Prostate gland (tissue), 2 donors: ENCODE data around the gene SARDH.

Source experiments
- POLR2A ChIP-seq: fragments of 450-650 bp; IDR thresholded peaks from one replicate; pipeline ENCODE4 v1.6.1; 2016; ENCODE audit warnings: antibody characterized with exemption, mild to moderate bottlenecking
- POLR2AphosphoS5 ChIP-seq: sonication (generic); formaldehyde crosslinking; IDR thresholded peaks from one replicate; pipeline ENCODE4 v1.6.1; 2017; ENCODE audit warnings: antibody characterized with exemption
- TF ChIP-seq, protein P1 (sequence below), 4 experiments: fragments of 200-600 bp in 2 of 4; fragments of 450-650 bp in 2 of 4; sonication (generic) in 2 of 4; IDR thresholded peaks; 1 replicate in 3 of 4; 2 replicates in 1 of 4; pipeline ENCODE4 v1.5.1; 2016 to 2019; ENCODE audit warnings: antibody characterized with exemption in 4 of 4, mild to moderate bottlenecking in 2 of 4, moderate library complexity in 2 of 4

GRCh38 chr9:133639613-133640012, 98.5 kb downstream of the SARDH start:
- TF ChIP-seq POLR2A: no peak
- TF ChIP-seq, protein P1, sequence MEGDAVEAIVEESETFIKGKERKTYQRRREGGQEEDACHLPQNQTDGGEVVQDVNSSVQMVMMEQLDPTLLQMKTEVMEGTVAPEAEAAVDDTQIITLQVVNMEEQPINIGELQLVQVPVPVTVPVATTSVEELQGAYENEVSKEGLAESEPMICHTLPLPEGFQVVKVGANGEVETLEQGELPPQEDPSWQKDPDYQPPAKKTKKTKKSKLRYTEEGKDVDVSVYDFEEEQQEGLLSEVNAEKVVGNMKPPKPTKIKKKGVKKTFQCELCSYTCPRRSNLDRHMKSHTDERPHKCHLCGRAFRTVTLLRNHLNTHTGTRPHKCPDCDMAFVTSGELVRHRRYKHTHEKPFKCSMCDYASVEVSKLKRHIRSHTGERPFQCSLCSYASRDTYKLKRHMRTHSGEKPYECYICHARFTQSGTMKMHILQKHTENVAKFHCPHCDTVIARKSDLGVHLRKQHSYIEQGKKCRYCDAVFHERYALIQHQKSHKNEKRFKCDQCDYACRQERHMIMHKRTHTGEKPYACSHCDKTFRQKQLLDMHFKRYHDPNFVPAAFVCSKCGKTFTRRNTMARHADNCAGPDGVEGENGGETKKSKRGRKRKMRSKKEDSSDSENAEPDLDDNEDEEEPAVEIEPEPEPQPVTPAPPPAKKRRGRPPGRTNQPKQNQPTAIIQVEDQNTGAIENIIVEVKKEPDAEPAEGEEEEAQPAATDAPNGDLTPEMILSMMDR (IDR thresholded peaks at IDR 0.05): no peak
- TF ChIP-seq POLR2AphosphoS5: no peak
